Vagina (tissue), 2 donors: ENCODE data around the gene ATXN7L3B. TPM values are rescaled to one million over a fixed set of nuclear protein-coding genes. Genes with fewer than 3 reads are reported as not detected.

Experiments
- DNase-seq, 2 donors: peaks; one replicate each; pipeline ENCODE4 v3.0.0-alpha.2; 2017; ENCODE audit errors: extremely low spot score in 2 of 2
- H3K27ac ChIP-seq: fragments of 200-600 bp; sonication (generic); one replicate; pipeline ENCODE4 v1.5.1; 2019
- H3K27me3 ChIP-seq: fragments of 200-600 bp; sonication (generic); one replicate; pipeline ENCODE4 v1.5.1; 2019
- H3K36me3 ChIP-seq, 2 donors: fragments of 200-600 bp; sonication (generic); one replicate each; pipeline ENCODE4 v1.5.1; 2017 to 2019
- H3K4me1 ChIP-seq: fragments of 200-600 bp; sonication (generic); one replicate; pipeline ENCODE4 v1.5.1; 2019
- H3K4me3 ChIP-seq, 2 donors: fragments of 200-600 bp; sonication (generic); 1 replicate in 1 of 2; 2 replicates in 1 of 2; pipeline ENCODE4 v1.5.1; 2016 to 2019
- H3K9me3 ChIP-seq: fragments of 200-600 bp; sonication (generic); one replicate; pipeline ENCODE4 v1.5.1; 2019
- POLR2A ChIP-seq, 2 donors: fragments of 450-650 bp; IDR thresholded peaks; one replicate each; pipeline ENCODE4 v1.6.1; 2017; ENCODE audit warnings: antibody characterized with exemption in 2 of 2, mild to moderate bottlenecking in 2 of 2, moderate library complexity in 2 of 2
- POLR2AphosphoS5 ChIP-seq, 2 donors: sonication (generic); formaldehyde crosslinking; IDR thresholded peaks; one replicate each; pipeline ENCODE4 v1.9.0; 2017; ENCODE audit warnings: antibody characterized with exemption in 2 of 2, mild to moderate bottlenecking in 2 of 2, low read depth in 1 of 2; ENCODE audit not compliant: insufficient read depth in 1 of 2
- intact Hi-C: fragments of 100-400 bp; cut with DNase I; formaldehyde crosslinking; loops from one replicate; pipeline ENCODE4 v1.15.1; 2023
- total RNA-seq: library from RNA; depleted of rRNA; stranded (reverse); fragments of >200 nt; gene quantifications from one replicate; pipeline ENCODE4 v1.2.3, GENCODE V29; 2016
- TF ChIP-seq, protein P1 (sequence below), 3 experiments: fragments of 450-650 bp in 2 of 3; fragments of 200-600 bp in 1 of 3; sonication (generic) in 1 of 3; IDR thresholded peaks; one replicate each; pipeline ENCODE4 v1.5.1; 2017 to 2019; ENCODE audit warnings: antibody characterized with exemption in 3 of 3, mild to moderate bottlenecking in 2 of 3, moderate library complexity in 2 of 3

Gene ATXN7L3B
- total RNA-seq, 1 donor from 2014 or later: 15.0 TPM

DNA sequence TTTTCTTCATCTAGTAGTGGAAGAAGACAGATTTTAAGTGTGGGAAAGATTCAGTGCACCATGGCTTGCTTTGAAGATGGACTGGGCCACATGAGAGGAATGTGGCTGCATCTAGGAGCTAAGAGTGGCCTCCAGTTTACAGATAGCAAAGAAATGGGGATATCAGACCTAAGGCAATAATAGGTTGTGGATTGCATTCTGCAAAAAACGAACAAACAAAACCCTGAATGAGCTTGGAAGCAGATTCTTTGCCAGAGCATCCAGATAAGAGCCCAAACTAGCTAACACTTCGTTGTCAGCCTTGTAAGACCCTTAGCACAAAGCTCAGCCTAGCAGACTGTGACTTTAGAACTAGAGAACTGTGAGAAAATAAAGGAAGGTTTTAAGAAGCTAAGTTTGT, 9.6 kb downstream of the ATXN7L3B start:
- Histone ChIP-seq H3K36me3 (peaks cover 0 to under 1% of the 10 kb centered on the region in 2 donors), H3K4me3 (no peak overlapping the region), H3K27me3 (no peaks in the 10 kb centered on the region), H3K4me1 (no peaks in the 10 kb centered on the region), H3K9me3 (no peaks in the 10 kb centered on the region), H3K27ac (no peak overlapping the region)
- TF ChIP-seq, protein P1, sequence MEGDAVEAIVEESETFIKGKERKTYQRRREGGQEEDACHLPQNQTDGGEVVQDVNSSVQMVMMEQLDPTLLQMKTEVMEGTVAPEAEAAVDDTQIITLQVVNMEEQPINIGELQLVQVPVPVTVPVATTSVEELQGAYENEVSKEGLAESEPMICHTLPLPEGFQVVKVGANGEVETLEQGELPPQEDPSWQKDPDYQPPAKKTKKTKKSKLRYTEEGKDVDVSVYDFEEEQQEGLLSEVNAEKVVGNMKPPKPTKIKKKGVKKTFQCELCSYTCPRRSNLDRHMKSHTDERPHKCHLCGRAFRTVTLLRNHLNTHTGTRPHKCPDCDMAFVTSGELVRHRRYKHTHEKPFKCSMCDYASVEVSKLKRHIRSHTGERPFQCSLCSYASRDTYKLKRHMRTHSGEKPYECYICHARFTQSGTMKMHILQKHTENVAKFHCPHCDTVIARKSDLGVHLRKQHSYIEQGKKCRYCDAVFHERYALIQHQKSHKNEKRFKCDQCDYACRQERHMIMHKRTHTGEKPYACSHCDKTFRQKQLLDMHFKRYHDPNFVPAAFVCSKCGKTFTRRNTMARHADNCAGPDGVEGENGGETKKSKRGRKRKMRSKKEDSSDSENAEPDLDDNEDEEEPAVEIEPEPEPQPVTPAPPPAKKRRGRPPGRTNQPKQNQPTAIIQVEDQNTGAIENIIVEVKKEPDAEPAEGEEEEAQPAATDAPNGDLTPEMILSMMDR (IDR thresholded peaks at IDR 0.05): no peak
- no peak for TF ChIP-seq POLR2AphosphoS5 (IDR thresholded peaks at IDR 0.05; ENCODE audit: insufficient read depth in 1 of 2, low read depth in 1 of 2)
- TF ChIP-seq POLR2A (IDR thresholded peaks at IDR 0.05): no peak
- intact Hi-C loops: no loop called here
- no peak for DNase-seq

DNA sequence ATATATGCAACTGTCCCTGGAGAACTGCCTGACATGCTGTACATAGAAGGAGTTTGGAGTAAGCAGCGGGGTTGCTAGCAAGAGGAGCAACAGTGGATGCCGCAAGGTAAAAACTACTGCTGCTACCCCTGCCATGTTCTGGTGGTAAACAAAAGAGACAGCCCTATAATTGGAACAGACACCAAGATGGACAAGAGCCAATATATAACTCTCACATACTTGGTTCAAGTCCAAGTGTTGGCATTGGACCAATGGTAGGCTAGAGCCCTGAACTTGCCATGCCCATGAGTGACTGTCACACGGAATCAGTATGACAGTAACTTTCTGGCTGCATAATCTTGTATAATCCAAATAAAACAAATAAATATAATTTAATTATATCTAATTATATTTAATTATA, 13.7 kb downstream of the ATXN7L3B start:
- no peak for TF ChIP-seq POLR2AphosphoS5 (IDR thresholded peaks at IDR 0.05; ENCODE audit: insufficient read depth in 1 of 2, low read depth in 1 of 2)
- TF ChIP-seq, protein P1 (IDR thresholded peaks at IDR 0.05): no peak
- TF ChIP-seq POLR2A (IDR thresholded peaks at IDR 0.05): no peak
- Histone ChIP-seq H3K4me3 (no peak overlapping the region), H3K27me3 (no peaks in the 10 kb centered on the region), H3K9me3 (no peaks in the 10 kb centered on the region), H3K36me3 (no peaks in the 10 kb centered on the region), H3K4me1 (no peaks in the 10 kb centered on the region), H3K27ac (no peak overlapping the region)
- DNase-seq: no peak
- intact Hi-C loops: no loop called here

DNA sequence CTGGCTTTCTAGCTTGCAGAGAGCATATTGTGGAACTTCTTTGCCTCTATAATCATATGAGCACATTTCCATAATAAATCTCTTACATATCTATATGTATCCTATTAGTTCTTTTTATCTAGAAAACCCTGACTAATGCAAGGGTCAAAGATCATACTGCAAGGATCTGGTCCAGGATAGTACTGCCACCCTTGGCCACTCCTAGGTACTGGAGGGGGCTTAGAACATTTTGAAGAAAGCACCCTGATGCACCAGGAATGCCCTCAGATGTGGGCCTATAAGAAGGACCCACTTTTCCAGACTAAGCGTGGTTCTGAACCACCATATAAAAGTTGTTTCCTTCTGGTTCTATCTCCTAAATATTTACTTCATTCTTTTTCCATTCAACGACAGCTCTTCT, 14.6 kb downstream of the ATXN7L3B start:
- intact Hi-C loops: no loop called here
- Histone ChIP-seq H3K9me3 (no peaks in the 10 kb centered on the region), H3K27me3 (no peaks in the 10 kb centered on the region), H3K4me1 (no peaks in the 10 kb centered on the region), H3K4me3 (no peak overlapping the region), H3K27ac (no peak overlapping the region), H3K36me3 (no peaks in the 10 kb centered on the region)
- no peak for DNase-seq
- TF ChIP-seq POLR2A (IDR thresholded peaks at IDR 0.05): no peak
- TF ChIP-seq POLR2AphosphoS5 (IDR thresholded peaks at IDR 0.05; ENCODE audit: insufficient read depth in 1 of 2, low read depth in 1 of 2): no peak
- TF ChIP-seq, protein P1 (IDR thresholded peaks at IDR 0.05): no peak

DNA sequence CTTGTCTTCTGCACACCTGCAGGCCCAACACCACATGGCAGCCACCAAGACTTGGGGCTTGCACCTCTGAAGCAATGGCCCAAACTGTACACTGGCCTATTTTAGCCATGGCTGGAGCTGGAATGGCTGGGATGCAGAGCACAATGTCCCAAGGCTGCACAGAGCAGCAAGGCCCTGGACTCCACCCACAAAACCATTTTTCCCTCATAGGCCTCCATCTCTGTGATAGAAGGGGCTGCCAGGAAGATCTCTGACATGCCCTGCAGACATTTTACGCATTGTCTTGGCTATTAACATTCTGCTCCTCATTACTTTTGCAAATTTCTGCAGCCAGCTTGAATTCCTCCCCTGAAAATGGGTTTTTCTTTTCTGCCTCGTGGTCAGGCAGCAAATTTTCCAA, 22.1 kb downstream of the ATXN7L3B start:
- Histone ChIP-seq H3K4me1 (no peaks in the 10 kb centered on the region), H3K9me3 (no peaks in the 10 kb centered on the region), H3K27ac (no peak overlapping the region), H3K4me3 (no peak overlapping the region), H3K36me3 (no peaks in the 10 kb centered on the region), H3K27me3 (no peaks in the 10 kb centered on the region)
- TF ChIP-seq POLR2AphosphoS5 (IDR thresholded peaks at IDR 0.05; ENCODE audit: insufficient read depth in 1 of 2, low read depth in 1 of 2) (no peak), POLR2A (IDR thresholded peaks at IDR 0.05) (no peak)
- TF ChIP-seq, protein P1 (IDR thresholded peaks at IDR 0.05): no peak
- no peak for DNase-seq
- intact Hi-C loops: no loop called here

DNA sequence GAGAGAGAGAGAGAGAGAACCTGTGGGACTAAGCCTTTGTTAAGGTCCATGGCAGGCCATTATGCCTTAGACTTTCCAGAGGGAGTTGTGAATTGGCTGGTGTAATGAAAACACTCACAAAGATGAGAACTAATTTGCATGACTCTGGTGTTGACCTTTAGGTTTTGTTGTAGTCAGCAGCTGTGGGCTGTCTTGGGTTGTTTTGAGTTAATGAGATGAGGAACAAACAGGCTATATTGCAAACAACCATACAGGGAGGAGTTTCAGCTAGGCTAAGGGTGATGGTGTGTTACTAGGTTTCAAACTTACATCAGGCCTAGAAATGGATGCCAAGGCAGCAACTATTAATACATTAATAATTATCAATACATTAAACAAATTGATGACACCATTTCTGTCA, 26.3 kb downstream of the ATXN7L3B start:
- DNase-seq: no peak
- Histone ChIP-seq H3K27ac (no peak overlapping the region), H3K27me3 (no peaks in the 10 kb centered on the region), H3K4me1 (no peaks in the 10 kb centered on the region), H3K36me3 (no peaks in the 10 kb centered on the region), H3K9me3 (no peaks in the 10 kb centered on the region), H3K4me3 (no peak overlapping the region)
- intact Hi-C loops: no loop called here
- TF ChIP-seq, protein P1 (IDR thresholded peaks at IDR 0.05): no peak
- TF ChIP-seq POLR2AphosphoS5 (IDR thresholded peaks at IDR 0.05; ENCODE audit: insufficient read depth in 1 of 2, low read depth in 1 of 2) (no peak), POLR2A (IDR thresholded peaks at IDR 0.05) (no peak)
